Stimulated activated CD8-positive, alpha-beta memory T cell treated with anti-CD3 and anti-CD28 coated beads, Interleukin-12 subunit alpha, Interleukin-12 subunit beta, amount 100 ng/mL, for 1 hour (primary cell): ENCODE data around the gene CEP135.
"Not testable (repeated sequence)": the region's sequence is repeated elsewhere in the genome, so short reads cannot be mapped to it uniquely, and the experiment has no call there.

ENCODE experiments used
- DNase-seq: peaks from one replicate; pipeline ENCODE4 v3.0.0-alpha.2; 2020; ENCODE audit warnings: low read depth

CEP135 gene

DNA sequence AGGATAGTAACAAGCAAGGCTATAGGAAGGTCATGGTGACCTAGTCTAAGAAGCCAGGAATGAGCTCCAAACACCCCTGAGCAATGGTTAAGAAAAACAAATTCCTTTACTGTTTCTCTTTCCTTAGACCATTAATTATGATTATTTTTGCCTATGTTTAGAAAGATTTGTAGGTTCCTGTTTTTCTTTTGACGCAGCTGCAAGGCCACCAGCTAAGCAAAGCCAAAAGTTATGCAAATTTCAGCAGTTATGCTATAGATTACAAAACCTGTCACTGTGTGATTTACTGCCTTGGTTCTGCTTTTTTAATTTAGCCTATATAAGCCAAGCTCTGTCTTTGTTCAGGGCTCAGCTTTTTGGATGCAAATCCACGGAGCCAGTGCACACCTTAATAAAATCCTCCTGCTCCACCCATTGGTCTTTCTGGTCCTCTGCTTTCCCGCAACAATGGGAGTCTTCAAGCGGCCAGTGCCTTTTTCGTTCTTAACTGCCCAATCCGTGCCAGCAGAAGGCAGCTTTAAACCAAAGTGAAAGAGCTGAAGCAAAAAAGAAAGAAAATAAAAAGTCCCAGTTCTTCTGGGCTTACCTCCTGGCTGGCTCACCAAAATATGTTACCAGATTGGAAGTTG, 1.4 kb upstream of the CEP135 start:
- DNase-seq = no peak

DNA sequence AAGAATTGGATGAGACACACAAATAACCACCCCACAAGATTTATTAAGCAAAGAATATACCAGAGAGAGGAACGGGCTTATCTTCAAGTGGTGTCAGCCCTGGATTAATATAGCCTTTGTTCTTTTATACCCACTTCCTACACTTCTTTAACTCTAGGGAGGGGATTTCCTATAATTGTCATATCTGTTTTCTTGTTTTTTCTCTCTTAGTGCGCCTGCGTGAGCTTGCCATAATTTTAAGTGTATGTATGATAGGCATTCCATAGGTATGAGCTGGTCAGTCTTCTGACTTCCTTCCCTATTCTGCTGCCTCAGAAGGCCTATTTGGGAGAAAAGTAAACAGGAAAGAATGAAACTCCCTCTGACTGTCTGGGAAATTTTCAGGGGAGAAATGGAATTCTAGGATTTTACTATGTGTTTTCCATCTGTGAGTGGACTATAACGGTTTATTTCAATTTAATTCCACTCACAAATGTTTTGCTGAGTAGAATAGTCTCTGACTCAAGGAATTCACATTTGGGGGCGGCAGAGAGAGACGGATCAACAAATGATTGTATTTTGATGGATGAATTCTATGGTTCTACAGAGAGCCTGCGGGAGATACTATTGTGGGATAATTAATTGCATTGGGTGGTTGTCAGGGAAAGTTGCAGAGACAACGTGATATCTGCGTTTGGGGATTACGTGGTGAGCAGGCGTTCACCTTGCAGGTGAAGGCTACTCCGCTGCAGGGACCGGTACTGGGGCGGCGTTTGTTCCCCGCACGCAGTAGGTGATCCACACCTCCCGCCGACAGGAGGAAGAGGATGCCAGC, 626 bp upstream of the CEP135 start:
- DNase-seq = peak; percentile 17

DNA sequence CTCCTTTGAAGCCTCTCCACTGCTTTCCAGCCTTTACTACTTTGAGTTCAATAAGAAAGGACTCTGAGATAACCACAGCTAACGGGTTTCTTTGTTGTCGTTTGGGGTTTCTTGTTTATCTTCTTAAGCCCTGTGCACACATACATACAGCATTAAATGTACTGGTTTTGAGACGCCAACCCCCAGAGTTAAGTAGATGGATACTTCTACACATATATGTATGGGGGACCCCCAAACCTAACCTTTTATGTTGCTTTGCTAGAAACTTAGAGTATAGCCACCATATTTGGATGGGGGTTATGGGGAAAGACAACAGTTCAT, 697 bp downstream of the CEP135 start:
- DNase-seq = no peak

DNA sequence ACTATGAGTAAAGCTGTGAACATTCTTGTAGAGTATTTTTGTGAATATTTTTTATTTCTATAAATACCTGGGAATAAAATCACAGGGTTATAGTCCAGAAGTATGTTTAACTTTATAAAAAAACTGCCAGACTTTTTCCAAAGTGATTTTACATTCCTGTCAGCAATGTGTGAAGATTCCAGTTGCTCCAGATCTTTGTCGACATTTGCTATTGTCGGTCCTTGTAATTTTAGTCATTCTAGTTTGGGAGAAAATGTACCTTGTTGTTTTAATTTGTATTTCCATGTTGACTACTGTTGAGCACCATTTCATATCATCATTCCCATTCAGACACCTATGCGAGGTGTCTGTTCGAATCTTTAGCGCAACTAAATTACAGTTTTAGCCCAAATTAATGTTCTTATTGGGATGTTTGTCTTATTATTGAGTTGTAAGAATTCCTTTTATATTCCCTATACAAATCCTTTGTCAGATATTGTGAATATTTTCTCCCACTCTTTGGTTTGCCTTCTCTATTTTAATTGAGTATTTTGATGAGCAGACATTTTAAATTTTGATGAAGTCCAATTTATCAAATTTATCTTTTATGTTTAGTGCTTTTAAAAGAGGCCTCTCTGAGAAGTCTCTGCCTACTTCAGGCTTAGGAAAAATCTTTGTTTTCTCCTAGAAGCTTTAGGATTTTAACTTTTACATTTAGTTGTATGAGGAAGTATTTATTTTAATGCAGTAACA, 2.6 kb downstream of the CEP135 start:
- DNase-seq = no peak

DNA sequence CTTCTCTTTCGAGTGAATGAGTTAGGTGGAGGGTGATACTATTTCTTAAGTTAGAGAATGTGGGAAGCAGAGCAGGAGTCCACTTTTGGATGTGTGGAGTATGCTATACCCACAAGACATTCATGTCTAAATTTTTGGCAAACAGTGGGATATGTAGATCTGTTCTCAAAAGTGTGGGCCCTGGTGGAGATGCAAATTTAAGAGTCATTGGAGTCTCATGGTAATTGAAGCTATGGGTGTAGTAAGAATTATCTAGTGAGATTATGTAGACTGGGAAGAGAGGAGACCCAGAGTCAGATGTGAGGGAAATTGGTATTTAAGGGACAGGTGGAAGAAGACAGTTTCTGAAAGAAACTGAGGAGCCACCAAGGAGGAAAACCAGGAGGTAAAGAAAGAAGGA, 7.0 kb downstream of the CEP135 start:
- DNase-seq = no peak

DNA sequence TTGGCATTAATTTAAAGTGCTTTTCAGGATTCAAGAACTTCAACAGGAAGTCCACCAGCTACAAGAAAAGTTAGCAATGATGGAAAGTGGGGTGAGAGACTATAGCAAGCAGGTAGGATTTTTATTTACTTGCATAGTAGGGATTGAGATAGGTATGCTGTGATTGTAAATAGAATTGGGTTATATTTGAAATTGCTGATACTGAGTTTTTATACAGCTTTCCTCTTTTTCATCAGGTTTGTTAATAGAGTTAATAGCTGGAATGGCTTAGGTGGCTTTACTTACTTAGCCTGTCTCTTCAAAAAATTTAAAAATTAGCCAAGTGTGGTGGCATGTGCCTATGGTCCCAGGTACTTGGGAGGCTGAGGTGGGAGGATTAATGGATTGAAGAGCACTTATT, 10.9 kb downstream of the CEP135 start:
- DNase-seq = no peak

DNA sequence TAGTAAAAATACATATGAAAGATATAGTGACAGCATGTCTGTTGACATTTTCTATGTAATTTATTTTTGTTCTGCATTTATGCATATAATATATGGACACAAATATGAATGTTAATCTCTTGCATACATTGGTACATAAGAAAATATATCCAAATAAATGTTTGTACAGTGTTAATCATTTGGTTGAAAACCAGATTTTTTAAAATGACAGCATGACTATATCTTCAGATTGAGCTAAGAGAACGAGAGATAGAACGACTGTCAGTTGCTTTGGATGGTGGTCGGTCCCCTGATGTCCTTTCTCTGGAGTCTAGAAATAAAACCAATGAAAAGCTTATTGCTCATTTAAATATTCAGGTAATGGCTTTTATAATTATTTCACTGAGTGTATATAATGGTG, 15.3 kb downstream of the CEP135 start:
- no peak for DNase-seq

DNA sequence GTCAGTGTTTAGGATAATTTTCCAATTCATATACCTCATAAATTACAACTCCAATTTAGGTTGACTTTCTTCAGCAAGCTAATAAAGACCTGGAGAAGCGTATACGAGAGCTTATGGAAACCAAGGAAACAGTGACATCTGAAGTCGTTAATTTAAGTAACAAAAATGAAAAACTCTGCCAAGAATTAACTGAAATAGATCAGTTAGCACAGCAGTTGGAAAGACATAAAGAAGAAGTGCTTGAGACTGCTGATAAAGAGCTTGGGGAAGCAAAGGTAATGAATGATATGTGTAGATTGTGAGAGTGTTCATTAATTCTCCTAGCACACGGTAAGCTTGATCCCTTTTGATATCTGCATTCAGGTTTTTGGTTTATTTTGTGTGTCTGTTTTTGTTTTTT, 16.8 kb downstream of the CEP135 start:
- no peak for DNase-seq

DNA sequence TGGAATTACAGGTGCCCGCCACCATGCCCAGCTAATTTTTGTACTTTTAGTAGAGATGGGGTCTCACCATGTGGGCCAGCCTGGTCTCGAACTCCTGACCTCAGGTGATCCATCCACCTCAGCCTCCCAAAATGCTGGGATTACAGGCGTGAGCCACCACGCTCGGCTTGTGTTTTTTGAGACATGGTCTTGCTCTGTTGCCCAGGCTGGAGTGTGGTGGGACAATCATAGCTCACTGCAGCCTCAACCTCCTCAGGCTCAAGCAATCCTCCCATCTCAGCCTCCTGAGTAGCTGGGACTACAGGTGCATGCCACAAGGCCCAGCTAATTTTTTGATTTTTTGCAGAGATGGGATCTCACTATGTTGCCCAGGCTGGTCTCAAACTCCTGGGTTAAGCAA, 17.6 kb downstream of the CEP135 start:
- DNase-seq = not testable (repeated sequence)

DNA sequence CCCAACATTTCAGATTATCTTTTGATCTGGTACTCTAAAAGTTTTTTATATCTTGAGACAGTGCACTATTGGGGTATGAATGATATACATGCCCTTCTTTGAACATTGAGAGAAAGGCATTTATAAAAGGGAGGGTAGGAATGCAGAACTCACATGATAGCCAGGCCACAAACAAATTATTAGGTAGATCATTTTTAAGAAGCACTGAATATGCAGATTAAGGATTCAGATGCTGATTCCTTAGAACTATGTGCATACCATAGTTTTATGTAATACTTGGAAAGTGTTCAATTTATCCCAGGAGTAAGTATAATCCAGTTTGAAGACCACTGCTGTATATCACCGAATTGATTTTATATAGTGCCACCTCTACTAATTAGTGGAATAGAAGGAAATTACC, 18.6 kb downstream of the CEP135 start:
- no peak for DNase-seq

DNA sequence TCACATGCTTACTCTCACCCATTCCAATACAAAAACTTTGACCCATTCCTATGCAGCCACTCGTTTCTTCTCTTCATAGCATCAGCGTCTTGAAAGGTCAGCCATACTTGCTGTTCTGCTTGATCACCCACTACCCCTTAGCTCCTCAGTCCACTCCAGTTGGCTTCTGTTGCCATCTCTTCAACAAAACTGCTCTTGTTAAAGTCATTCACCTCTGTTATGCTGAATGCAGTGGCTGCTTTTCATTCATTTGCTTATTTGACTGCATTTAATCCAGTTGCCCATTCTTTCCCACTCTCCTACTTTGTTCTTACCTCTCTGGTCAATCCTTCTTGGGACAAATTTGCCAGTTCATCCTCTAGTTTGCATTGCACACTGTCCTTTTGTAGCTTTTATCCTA, 24.9 kb downstream of the CEP135 start:
- no peak for DNase-seq

DNA sequence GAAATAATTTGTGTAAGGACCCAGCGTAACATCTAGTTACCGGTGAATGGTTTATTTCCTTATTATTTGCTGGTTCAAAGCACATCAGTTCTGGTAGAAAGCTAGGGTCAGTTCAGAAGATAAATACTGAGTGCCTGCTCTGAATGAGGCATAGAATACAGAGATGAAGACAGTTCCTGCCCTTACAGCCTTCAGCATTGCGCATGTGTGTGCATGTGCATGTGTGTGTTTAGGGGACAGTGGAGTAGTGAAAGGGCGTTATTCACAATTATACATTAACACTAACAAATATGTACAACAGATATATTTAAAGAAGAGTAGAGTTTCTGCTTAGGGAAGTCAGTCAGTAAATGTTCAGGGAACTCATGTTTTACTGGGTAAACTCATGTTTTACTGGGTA, 29.1 kb downstream of the CEP135 start:
- DNase-seq = no peak

DNA sequence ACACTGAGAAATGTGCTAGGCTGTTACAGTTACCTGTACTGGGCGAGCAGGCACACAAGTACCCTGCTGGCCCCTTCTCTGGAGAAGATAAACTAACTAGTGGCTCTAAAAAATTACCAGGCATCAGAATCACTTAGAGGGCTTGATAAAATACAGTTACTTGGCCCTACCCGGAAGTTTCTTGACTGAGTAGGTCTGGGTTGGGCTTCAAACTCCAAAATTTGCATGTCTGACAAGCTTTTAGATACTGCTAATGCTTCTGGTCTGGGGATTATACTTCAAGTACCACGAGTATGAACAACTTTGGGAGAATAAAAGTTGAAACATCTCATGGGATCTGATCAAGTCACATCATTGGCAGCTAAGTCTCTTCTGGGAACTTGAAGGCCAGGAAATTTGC, 30.8 kb downstream of the CEP135 start:
- DNase-seq = no peak

DNA sequence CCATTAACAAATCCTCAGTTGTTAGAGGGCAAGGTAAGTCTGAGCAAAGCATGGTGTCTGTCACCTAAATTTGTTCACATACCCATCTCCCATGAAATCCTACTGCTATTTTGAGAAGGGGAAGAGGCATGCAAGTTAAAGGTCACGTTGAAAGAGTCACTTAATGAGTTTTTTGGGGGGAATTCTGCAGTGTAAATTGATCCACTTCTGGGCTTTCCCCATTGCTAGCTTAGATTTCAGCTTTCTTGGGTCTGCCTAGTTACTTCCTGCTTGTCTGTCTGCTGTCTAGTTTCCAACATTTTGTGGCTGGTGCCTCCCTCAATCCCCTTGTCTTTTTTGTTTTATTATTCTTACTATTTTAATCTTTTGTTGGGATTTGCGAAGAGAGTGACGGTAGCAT, 32.0 kb downstream of the CEP135 start:
- no peak for DNase-seq

DNA sequence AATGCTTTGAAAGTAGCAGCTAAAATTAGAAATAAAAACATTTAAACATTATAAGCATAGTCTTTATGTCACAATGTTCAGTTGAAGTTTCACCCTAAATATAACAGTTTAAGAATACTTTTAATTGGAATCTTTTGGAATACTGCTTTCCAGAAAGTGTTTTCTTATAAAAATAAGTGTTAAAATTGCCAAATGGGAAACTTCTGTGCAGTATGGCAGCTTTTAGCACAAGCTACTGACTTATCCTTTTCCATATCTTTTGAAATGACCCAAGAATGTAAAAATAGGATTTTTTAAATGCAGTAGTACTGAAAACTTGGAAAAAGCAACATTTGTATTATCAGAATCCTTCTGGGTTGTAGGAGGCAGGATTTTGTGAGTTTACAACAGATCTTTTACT, 34.2 kb downstream of the CEP135 start:
- no peak for DNase-seq

DNA sequence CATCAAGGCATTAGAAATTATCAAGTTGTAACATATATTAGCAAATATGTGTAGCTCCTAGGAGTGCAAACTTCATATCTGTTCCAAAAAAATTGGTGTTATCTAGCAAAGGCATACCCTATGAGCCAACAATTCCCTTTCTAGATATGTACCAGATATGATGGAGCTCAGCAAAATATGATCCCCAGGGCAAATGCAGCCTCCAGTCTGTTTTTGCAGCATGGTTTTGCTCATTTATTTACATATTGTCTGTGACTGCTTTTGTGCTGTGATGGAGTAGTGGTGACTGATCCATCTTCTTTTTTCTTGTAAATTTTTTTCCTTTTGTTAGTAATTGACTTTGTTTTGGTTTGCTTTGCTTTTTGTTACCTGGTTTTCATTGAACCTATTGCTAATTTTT, 41.0 kb downstream of the CEP135 start:
- DNase-seq = no peak

DNA sequence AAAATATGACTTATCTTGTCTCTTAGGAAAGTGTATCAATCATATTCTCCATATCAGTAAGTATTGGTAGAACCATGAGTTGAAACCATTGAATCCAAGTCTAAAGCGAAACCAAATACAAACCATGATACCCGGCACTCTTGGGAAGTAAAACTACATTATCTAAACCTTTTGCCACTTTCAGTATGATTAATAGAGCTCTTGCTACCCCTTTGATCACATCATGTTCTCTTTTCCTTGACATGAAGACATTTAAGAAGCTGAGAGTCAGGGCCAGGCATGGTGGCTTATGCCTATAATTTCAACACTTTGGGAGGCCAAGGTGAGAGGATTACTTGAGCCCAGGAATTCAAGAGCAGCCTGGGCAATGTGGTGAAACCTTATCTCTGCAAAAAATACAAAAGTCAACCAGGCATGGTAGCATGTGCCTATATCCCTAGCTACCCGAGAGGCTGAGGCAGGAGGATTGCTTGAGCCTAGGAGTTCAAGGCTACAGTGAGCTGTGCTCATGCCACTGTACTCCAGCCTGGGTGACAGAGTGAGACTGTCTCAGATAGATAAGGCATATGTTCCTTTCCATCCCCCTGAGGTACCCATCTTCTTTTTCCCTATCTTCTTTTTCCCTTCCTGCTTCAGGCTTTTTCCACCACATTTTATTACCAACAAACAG, 45.4 kb downstream of the CEP135 start:
- DNase-seq = no peak

DNA sequence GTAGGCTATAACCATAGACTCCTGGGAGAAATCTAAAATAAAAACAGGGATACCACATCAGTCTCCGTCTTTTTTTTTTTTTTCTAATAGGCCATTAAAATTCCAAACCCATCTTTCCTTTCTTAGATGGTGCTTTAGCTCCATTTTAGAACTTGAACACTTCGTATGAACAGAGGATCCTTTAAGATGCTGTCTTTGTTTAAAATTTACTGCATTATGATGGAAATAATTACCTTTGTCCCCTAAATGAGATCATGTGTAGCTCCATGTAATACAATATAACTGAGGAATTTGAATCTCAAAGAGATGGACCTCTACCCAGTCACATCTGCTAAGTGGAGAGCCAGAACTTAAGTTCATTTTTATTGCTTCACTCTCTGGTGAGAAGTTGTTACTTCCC, 47.9 kb downstream of the CEP135 start:
- DNase-seq = no peak

DNA sequence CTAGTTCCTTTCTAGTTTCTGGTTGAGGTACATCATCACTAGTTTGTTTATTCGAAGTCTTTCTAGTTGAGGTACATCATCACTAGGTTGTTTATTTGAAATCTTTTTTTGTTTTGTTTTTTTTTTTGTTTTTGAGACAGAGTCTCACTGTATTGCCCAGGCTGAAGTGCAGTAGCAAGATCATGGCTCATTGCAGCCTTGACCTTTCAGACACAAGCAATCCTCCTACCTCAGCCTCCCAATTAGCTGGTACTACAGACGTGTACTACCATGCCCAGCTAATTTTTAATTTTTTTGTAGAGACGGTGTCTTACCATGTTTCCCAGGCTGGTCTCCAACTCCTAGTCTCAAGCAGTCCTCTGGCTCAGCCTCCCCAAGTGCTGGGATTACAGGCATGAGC, 54.9 kb downstream of the CEP135 start:
- DNase-seq = no peak

DNA sequence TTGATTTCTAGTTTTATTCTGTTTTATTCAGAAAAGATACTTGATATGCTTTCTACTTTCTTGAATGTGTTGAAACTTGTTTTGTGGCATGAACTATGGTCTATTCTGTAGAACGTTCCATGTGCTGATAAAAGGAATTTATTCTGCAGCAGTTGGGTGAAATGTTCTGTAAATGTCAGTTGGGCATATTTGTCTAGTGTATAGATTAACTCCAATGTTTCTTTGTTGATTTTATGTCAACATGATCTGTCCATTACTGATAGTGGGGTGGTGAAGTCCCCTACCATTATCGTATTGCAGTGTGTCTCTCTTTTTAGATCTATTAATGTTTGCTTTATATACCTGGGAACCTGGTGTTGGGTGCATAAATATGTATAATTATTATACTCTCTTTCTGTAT, 55.5 kb downstream of the CEP135 start:
- DNase-seq = no peak

DNA sequence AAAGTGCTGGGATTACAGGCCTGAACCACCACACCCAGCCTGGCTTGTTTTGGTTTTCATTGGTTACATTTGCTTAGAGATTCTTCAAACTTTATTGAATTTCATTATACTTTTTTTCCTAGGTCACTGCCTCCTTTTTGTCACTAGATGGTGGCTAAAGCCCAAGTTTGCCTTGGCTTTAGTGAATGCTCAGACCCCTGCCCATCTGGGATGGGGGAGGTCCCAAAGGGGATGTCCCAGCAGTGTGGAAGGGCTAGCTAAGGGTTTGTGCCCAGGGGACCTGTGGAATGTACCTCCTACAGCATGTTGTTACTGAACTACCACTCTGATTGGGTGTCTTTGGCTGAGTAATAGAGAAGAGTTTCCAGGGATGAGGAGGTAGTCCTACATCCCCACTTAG, 58.4 kb downstream of the CEP135 start:
- no peak for DNase-seq

DNA sequence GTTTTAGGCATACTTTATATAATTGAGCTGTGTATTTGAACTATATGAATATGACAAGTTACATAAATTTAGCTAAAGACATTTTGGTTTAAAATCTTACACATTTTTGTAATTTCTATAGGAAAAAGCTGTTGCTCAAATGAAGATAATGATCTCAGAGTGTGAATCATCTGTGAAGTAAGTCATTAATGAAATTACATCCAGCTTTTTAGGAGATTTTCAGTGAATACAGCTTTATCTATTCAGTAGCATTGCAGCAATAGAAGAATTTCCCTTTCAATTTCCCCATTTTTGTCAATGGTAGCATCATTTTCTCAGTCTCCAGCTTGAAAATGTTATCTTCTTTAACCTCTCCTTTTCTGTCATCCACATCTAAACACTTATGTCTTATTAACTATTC, 59.5 kb downstream of the CEP135 start:
- DNase-seq = no peak

DNA sequence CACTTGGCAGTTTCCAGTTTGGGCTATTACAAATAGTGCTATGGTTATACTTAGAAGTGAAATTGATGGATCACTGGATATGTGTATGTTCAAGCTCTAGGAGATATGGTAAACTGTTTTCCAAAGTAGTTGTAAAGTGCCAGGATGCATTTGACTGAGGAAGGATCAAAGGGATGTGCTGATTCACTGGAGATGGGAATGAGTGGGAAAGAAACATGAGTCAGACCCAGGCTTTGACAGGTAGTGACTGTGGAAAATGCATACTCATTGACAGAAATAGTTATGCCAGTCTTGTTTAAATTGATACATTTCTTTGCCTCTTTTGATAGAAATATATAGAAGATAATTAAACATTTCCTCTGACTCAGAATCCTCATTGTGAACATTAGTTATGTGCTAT, 77.9 kb downstream of the CEP135 start:
- no peak for DNase-seq
